Measurements from ENCODE around the gene SLC17A7. TPM values are rescaled to one million over a fixed set of nuclear protein-coding genes. Genes with fewer than 3 reads are reported as not detected.
A peak's percentile ranks its signal among the peaks of the same experiment; 100 is the strongest.

Gene SLC17A7
- total and polyA plus RNA-seq, 2 donors (not counting 3 experiments of a cell fraction or from before 2014, with no cell fraction given), result 0.07 to 0.13 TPM

DNA sequence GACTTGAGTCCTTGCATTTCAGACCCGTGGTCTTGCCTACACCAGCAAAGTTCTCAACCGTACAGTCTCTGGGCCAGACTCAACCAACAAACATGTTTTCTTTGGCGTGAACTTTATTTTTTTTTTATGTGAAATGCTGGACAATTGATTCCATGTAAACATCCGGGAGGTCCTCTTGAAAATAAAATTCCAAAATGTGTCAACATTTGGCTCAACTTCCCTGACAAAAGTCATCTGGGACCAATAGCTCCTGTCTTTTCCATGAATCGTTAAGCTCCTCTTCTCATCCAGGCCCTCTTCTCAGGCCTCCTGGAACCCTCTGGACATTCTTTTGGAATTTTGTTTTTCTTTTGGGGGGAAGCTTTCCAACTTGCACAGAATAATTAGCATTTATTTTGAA lies 14.4 kb upstream of the SLC17A7 start:
- CTCF ChIA-PET, result interaction anchor here (1.5 kb wide), 1 partner anchor 18 kb away, joined by 5 read pairs; the partner anchor contains the start of gene FLT3LG
- POLR2A ChIA-PET, result no interaction called here
- no peak overlapping the region for H3K9ac ChIP-seq (replicated peaks; ENCODE audit: extremely low read depth, insufficient read depth, low read length)
- dilution Hi-C loops (cut with MboI; ENCODE audit: extremely low pct_ligation_motif_present, low sequenced_read_pairs) (no loop called here), intact Hi-C loops (cut with micrococcal nuclease) (no loop called here)
- H2AFZ ChIP-seq (ENCODE audit: low read depth, low read length), result no peak overlapping the region
- peaks cover 7% of the 10 kb centered on the region for H3K4me1 ChIP-seq (ENCODE audit: control insufficient read depth, extremely low read depth, insufficient read depth, low read length)
- no peaks in the 10 kb centered on the region for H3K36me3 ChIP-seq (ENCODE audit: control insufficient read depth in 2 of 2, extremely low read depth in 1 of 2, insufficient read depth in 2 of 2, low read length in 2 of 2)
- FAIRE-seq, result no peak
- no peak overlapping the region for H3K4me2 ChIP-seq (ENCODE audit: insufficient read depth, low read length)
- H3K79me2 ChIP-seq (ENCODE audit: control insufficient read depth, insufficient read depth, low read length), result peaks cover 5% of the 10 kb centered on the region
- TF ChIP-seq EZH2 (IDR thresholded peaks at IDR 0.05; ENCODE audit: borderline replicate concordance, low read depth, low read length, severe bottlenecking) (no peak), JUN (IDR thresholded peaks at IDR 0.05; ENCODE audit: borderline replicate concordance, insufficient read depth, insufficient read length, low read depth) (no peak), MYC (IDR thresholded peaks at IDR 0.05; ENCODE audit: low read depth, low read length) (no peak), FOS (IDR thresholded peaks at IDR 0.05; ENCODE audit: borderline replicate concordance, insufficient read depth, low read length) (no peak), POLR2AphosphoS5 (IDR thresholded peaks at IDR 0.05; ENCODE audit: insufficient read depth, low read depth, low read length) (no peak)
- TF ChIP-seq, protein P1, sequence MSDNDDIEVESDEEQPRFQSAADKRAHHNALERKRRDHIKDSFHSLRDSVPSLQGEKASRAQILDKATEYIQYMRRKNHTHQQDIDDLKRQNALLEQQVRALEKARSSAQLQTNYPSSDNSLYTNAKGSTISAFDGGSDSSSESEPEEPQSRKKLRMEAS (IDR thresholded peaks at IDR 0.05; ENCODE audit: insufficient read depth, insufficient read length), result no peak
- no peaks in the 10 kb centered on the region for H4K20me1 ChIP-seq (replicated peaks; ENCODE audit: control insufficient read depth, extremely low read depth, insufficient read depth, low read length)
- no peak overlapping the region for H3K27ac ChIP-seq (ENCODE audit: insufficient read depth, low read depth, low read length)
- no peak for DNase-seq (ENCODE audit: low read depth, low spot score)
- no peaks in the 10 kb centered on the region for H3K27me3 ChIP-seq (ENCODE audit: control insufficient read depth in 2 of 2, insufficient read depth in 2 of 2, low read length in 2 of 2)
- no peaks in the 10 kb centered on the region for H3K9me1 ChIP-seq (replicated peaks; ENCODE audit: control insufficient read depth, extremely low read depth, insufficient read depth, low read length)
- BruUV-seq (replicated peaks), result no TSS peak
- no peaks in the 10 kb centered on the region for H3K9me3 ChIP-seq (replicated peaks; ENCODE audit: control insufficient read depth, insufficient read depth, low read length)
- no peak overlapping the region for H3K4me3 ChIP-seq (replicated peaks in 1 of 3; ENCODE audit: insufficient read depth in 1 of 3, low read depth in 1 of 3, low read length in 3 of 3)

GRCh38 chr19:49453757-49454240 lies 12.5 kb upstream of the SLC17A7 start:
- no peak for TF ChIP-seq POLR2A (IDR thresholded peaks at IDR 0.05; ENCODE audit: low read depth, low read length)
- TF ChIP-seq JUN (IDR thresholded peaks at IDR 0.05; ENCODE audit: borderline replicate concordance, insufficient read depth, insufficient read length, low read depth), result no peak
- no peak for TF ChIP-seq MYC (IDR thresholded peaks at IDR 0.05; ENCODE audit: low read depth, low read length)
- ChIA-PET CTCF (interaction anchor here (1.9 to 3.8 kb wide), 2 partner anchors 19 to 23 kb away, joined by 8 to 17 read pairs; partner anchors contain the start of gene FLT3LG), POLR2A (interaction anchor here (0.6 to 1.0 kb wide), 3 partner anchors 19 to 326 kb away, joined by 3 to 8 read pairs (median 7); no protein-coding TSS in a partner anchor)

More at GRCh38 chr19:49453757-49454240, 12.5 kb upstream of the SLC17A7 start:
- peak overlapping the region; percentile 92 for H3K9ac ChIP-seq (replicated peaks; ENCODE audit: extremely low read depth, insufficient read depth, low read length)
- peak overlapping the region; percentile 79 for H3K4me2 ChIP-seq (ENCODE audit: insufficient read depth, low read length)
- peaks cover 11% of the 10 kb centered on the region for H3K79me2 ChIP-seq (ENCODE audit: control insufficient read depth, insufficient read depth, low read length)
- peak overlapping the region; percentile 83 for H3K27ac ChIP-seq (ENCODE audit: insufficient read depth, low read depth, low read length)
- H3K9me3 ChIP-seq (replicated peaks; ENCODE audit: control insufficient read depth, insufficient read depth, low read length), result no peaks in the 10 kb centered on the region
- dilution Hi-C loops (cut with MboI; ENCODE audit: extremely low pct_ligation_motif_present, low sequenced_read_pairs) (no loop called here), intact Hi-C loops (cut with micrococcal nuclease) (loop anchor here (2.0 to 5.0 kb wide), 3 partner anchors 21 to 424 kb away; partner anchors contain the start of genes AKT1S1, FLT3LG, RRAS and SCAF1)
- FAIRE-seq (peak; percentile 38), DNase-seq (ENCODE audit: low read depth, low spot score) (no peak)
- peaks cover 11% of the 10 kb centered on the region for H3K4me1 ChIP-seq (ENCODE audit: control insufficient read depth, extremely low read depth, insufficient read depth, low read length)
- peak overlapping the region; percentile 42 for H2AFZ ChIP-seq (ENCODE audit: low read depth, low read length)
- H3K9me1 ChIP-seq (replicated peaks; ENCODE audit: control insufficient read depth, extremely low read depth, insufficient read depth, low read length), result no peaks in the 10 kb centered on the region
- H4K20me1 ChIP-seq (replicated peaks; ENCODE audit: control insufficient read depth, extremely low read depth, insufficient read depth, low read length), result no peaks in the 10 kb centered on the region
- H3K4me3 ChIP-seq (replicated peaks in 1 of 3; ENCODE audit: insufficient read depth in 1 of 3, low read depth in 1 of 3, low read length in 3 of 3), result peak overlapping the region; percentile 31 to 74 (median 52)
- no peaks in the 10 kb centered on the region for H3K27me3 ChIP-seq (ENCODE audit: control insufficient read depth in 2 of 2, insufficient read depth in 2 of 2, low read length in 2 of 2)
- TSS peak; percentile 91 for BruUV-seq (replicated peaks)
- H3K36me3 ChIP-seq (ENCODE audit: control insufficient read depth in 2 of 2, extremely low read depth in 1 of 2, insufficient read depth in 2 of 2, low read length in 2 of 2), result peaks cover 0 to 4% of the 10 kb centered on the region in 2 experiments
